GM19438 (cell line): ENCODE measurements around the gene GCLC.

ENCODE experiments used
- ATAC-seq: cut with Tn5 transposase; IDR thresholded peaks from one replicate; pipeline ENCODE4 v1.9.1; 2021; ENCODE audit warnings: low read depth; ENCODE audit not compliant: unreplicated experiment

Gene GCLC

DNA sequence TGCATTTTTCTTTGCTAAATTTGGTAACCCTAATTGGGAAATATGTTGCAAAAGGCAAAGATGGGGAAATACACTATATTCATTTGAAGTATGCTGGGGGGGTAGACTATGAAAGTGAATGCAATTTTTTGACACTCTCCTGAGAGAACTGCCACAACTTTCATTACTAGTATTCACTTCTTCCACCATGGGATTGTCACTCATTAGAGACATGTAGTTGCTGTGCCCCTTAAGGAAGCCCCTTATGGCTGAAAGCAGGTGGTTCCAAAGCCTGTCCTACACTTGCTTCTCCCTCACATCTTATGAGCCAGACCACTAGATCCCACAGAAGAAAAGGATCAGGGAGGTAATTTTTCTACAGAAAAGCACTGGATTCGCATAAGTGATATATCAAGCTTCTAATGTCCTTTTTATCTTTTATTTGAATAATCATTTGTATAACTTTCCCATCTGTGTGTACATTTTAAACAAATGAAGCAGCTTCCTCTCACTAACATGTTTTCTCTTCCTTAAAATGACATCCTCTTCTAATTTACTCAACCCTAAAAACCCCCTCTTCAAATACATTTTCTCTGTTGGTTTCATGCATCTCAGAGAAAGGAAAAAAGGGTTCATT is 83.8 kb downstream of the GCLC start:
- ATAC-seq: no peak

DNA sequence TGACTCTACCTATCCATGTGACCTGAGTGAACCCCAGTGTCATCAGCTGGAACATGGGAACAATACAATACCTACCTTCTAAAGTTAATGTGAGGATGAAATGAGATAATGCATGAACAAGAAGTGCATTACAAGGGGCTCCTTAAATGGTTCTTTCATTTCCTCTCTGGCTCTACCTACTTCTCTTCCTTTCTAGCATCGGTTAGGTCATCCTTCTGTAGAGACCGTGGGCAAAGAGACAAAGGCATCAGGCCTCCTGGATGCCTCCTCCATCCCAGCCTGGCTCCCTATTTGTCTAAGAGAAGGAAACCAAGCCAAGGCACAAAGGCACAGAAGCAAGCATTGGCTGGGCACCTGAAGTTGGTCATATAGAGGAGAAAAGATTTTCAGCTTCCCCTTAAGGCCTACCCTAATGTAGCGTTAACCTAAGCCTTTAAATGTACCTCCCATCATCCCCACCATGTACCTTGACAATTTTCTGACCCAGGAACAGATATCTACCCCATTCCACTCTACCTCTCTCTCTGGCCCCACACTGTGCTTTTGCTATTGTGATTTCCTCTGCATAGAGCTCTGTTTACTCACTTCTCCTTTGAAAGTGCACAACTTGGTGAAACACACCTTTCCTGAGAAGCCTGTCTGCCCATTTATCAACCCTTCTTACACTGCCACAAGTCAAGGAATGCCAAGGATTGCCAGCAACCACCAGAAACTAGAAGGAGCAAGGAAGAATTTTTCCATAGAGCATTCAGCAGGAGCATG is 86.6 kb downstream of the GCLC start:
- no peak for ATAC-seq

DNA sequence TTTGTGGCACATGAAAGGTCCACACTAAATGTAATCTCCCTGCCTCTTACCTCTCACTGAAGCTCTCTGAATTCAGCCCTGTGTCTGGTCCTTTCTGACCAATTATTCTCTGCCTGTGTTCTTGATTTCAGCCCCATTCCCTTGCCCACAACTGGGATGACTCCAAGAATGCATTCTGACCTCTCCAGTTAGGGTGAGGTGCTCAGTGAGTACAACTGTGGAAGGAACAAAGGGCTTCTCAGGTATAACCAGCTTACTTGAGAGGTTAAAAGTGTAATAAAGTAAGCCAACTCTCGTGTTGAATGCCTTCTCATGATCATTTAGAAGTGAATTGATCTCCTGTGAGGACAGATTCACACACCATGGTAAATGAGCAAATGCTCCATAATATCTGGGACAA is 88.1 kb downstream of the GCLC start:
- no peak for ATAC-seq

GRCh38 chr6:53455678-53456077 is 89.2 kb downstream of the GCLC start:
- no peak for ATAC-seq

- no peak for ATAC-seq
These were observed 93.7 kb downstream of the GCLC start for GRCh38 chr6:53451165-53451564.

DNA sequence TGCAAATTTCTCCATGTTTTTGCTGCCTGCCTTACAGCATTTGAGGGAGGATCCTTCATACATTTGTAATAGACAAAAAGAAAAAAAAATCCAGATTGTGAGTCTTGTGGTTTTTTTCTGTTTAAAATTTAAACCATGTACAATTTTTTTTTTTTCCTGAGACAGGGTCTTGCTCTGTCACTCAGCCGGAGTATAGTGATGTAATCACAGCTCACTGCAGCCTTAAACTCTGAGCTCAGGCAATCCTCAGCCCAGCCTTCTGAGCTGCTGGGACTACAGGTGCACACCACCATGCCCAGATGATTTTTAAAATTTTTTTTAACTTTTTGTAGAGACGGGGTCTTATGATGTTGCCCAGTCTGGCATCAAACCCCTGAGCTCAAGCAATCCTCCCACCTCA is 97.0 kb downstream of the GCLC start:
- no peak for ATAC-seq
